ENCODE results near the gene EIF3J.

DNA sequence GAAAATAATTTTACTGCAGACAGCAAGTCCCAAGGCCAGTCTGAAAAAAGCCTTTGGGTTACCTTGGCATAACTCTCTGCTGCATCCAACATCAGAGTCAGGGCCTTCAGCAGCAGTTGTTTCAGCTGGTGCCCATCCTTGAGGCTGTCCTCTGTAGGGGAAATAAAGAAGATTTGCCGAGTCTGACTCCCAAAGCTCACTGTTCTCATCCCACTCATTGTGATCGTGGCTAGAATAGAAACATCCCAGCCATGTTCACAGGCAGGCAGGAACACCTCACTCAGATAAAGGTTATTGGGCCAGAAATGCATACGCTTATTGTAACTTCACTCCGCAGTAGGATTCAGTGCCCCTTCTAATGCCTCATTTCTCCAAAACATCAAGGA is 29.2 kb downstream of the EIF3J start:
- TF ChIP-seq EZH2 (IDR thresholded peaks at IDR 0.05; ENCODE audit: insufficient read depth, poor library complexity, severe bottlenecking): no peak
- no peak for TF ChIP-seq EZH2phosphoT487 (IDR thresholded peaks at IDR 0.05; ENCODE audit: insufficient read depth, low read depth)

Data from GM23248 (cell line).